Suppressor macrophage treated with lipopolysaccharide for 4 hours (primary cell): Measurements from ENCODE around the gene LYRM4.
A peak's percentile ranks its signal among the peaks of the same experiment; 100 is the strongest.

Experiments used
- DNase-seq: peaks from one replicate; pipeline ENCODE4 v3.0.0-alpha.2; 2020

The LYRM4 gene

DNA sequence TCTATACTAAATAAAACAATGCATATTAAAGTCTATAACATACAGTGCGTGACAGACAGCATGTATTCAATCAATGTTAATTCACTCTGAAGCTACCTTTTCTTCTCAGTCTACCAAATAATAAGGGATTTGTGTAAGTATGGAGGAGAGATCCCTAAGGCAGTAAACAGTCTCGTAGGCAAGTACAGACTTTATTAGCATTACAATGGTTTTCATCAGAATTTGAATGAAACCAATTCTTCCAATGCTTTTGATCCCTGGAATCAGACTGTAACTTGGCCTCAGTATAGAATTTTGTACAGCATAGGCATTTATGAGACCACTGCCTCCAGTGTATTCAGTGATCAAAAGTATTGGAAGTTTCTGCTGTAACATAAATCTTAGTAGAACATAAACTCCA lies 19.5 kb downstream of the LYRM4 start:
- DNase-seq = no peak

DNA sequence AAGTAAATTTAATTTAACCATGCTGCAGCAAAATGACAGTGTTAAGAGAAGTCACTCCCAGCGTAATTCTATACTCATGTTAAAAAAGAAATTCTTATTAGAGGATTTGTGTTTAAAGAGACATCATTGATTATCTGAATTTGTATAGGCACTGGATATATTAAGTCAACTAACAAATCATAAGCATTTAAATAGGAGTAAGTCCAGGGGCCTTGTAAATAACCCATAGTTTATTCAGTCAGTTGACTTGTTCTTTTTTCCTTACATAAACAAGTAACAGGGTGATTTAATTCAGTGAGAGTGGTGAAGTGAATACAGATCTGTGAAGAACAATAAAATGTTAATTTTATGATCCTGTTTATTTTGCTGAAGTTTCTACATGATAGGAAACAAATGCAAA lies 22.4 kb downstream of the LYRM4 start:
- DNase-seq = no peak

DNA sequence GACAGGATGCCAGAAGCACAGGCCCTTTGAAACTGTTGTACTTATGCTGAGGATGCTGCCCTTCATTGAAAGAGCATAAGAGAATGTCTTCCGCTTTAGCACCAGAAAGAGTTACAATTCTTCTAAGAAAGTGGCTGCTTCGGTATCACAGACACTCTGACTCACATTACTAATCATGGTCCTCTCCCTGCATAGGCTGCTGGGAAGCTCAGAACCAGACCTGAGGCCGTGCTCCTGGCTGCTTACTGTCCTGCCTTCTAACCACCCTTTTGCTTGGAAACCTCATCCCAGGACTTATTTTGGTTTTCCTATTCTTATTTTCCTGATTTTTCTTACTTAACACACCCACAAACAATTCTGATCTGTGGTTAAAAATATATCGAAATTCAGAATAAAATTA lies 22.9 kb downstream of the LYRM4 start:
- DNase-seq = no peak

DNA sequence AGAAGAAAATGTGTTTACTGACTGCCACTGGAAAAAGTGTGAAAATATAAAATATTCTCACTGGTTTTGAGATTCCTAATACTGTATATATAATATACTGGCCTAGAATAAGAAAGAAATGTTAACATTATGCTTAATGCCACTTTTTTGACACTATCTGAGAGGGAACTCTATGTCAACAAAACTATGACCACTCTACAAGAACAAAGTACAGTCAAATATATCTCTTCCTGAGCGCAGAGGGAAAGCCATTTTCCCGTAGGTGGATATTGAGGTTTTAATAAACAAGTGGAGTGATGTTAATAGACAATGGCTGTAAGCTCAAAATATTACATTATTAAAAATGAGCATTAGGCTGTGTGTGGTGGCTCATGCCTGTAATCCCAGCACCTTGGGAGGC lies 24.9 kb downstream of the LYRM4 start:
- DNase-seq = no peak

DNA sequence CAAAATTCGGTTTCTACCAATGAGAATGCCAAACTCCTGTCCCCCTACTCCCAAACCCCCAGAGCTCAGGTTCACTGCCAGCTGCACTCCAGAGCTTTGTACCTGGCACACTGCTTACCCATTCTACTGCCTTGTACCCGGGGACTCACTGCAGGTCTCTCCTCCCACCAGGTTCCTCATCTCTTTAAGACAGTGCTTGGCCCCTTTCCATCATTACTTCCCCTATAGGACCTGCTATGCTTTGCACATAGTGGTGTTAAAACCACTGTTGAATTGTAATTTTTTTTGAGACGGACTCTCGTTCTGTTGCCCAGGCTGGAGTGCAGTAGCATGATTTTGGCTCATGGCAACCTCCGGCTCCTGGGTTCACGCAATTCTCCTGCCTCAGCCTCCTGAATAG lies 25.9 kb downstream of the LYRM4 start:
- DNase-seq = peak; percentile 30

DNA sequence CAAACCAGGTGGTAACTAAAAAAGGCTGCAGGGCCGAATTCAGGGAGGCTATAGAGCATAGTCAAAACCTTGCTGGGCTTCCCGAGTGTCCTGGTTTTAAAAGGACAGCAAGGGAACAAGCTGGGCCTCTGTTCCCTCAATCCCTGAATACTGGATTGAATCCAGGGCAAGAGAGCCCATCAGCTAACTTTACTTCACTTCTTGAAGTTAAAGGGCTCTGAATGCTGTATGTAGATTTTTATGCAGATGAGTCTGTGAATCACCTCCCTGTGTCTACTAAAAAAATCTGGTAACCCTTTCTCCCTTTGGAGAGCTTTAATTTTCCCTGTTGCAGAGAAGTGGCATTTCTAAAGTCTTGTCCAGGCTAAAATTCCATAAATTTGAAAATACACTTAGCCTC lies 29.5 kb downstream of the LYRM4 start:
- no peak for DNase-seq

DNA sequence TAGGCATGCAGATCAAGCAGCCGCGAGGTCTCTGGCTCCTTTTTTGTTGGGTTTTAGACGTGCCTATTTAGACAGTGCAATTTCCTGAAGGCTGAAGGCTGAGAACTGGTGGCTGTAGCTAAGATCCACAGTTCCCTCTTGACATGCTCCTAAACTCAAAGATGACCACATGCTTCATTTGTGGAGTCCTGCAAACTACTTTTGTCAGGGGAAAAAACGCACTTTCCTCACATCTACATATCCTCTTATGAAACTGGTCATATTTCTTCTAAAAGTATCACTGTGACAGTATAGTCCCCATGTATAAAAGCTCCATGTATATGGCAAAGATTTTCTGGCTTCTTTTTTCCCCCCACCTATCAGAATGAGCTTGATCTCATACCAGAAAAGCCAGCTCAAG lies 30.7 kb downstream of the LYRM4 start:
- peak; percentile 54 for DNase-seq

DNA sequence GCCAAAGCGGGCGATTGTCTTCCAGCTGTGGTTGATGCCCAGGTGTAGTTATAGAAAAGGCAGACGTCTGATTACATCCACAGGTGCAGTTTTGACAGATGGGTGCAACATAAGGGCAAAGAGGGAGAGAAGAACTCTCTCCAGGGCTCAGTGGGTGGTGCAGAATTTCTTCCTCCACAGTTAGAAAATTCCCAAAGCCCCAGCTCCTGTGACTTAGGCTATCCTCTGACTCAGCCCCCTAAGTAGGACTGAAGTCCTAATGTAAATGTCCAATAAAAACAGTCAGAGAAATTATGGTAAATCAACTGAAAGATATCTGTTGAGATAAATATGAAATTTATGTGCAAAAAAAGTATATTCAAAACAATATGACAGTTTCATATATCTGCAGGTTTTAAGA lies 31.4 kb downstream of the LYRM4 start:
- DNase-seq = no peak

DNA sequence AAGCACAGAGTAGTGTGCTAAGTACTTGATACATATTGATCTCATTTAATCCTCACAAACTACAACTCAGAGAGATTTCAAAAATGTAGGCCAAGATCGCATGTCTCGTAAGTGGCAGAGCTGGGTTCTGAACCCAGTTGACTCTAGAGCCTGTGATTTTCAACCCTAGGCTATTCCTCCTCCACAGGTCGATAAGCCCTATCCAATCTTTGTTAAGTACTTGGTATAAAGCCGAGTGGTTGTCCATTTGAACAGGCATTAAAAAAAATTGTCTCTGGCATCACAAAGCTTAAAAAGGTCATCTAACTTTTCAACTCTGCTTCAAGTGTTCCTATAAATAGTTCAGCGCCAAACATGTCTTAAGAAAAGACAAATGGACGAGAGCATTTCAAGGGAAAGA lies 37.4 kb downstream of the LYRM4 start:
- DNase-seq = no peak

DNA sequence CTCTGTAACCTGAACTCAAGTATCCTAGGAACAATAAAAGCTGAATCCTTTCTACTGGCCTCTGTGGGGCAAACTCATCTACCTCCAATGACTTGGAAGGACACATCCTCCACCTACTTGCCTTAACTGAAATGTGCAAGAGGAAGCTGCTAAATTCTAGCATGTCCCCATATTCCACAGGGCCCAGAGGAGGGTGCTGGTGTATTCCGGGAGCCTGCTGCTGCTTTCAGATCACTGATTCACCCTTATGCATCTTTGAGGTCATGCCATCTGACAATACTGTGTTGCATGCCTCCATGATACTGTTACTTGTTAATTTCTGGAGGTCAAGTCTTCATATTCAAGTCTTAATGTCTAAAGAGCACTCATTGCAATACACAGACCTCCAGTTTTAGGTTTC lies 40.3 kb downstream of the LYRM4 start:
- no peak for DNase-seq

DNA sequence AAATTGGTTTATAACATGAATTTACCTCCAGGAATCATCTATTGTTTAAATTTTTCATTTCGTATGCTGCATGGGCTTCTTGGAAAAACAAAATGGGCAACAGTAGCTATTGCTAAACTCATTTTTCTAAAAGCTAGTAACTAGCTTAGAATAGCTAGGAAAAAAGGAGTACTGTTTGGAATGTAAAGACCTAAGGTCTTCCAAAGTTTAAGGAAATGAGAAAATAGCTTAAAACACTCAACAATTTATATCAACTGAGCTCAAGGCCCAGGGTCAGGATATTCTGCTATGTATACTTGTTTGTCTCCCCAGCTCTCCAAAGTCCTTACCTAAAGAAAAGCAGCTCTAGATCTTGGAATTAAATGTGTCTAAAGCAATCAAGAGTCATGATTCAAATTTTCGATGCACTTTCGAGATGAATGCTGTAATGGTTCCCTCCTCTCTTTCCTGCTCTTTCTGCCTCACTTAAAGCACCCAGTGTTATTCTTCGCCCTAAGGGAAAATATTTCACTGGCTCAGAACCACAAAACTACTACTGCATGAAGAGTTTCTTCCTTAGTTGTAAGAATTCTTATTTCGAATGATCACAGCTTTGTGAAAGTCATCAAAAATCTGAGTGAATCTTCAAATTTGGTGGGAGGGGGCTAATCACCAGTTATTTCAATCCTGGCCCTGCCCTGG lies 41.6 kb downstream of the LYRM4 start:
- DNase-seq = no peak

DNA sequence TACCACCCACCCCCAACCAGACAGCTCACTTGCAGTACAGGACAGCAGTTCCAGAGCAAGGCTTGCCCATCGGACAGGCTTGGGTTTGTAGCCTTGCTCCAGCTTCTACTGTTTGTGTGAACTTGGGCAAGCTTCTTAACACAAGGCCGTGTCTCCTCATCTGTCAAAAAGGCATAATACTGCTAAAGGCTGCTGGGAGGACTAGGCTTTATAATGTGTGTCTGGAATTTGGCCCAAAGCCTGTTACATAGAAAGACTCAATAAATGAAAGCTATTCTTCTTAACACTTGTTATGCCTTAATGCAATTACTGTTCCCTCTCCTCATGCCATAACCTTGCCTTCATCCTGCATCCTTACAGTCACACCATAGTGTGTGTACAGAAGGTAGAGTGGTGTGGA lies 43.4 kb downstream of the LYRM4 start:
- no peak for DNase-seq

DNA sequence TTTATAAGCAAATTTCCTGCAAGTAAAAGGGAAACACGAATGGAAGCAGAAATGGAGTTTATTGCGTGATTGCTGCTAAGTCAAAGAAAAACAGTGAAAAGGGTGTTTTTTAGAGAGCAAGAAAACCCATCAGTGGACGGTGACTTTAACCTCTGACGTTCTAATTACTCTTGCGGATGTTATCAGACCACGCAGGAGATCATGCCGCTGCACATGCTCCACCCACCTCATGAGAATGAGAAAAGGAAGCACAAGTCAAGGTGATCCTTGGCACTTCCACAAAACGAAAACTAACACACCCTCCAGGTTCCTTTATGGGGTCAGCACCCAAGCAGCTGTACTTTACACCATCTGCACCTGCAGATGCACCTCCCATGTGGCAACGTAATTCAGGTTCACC lies 45.0 kb downstream of the LYRM4 start:
- no peak for DNase-seq

DNA sequence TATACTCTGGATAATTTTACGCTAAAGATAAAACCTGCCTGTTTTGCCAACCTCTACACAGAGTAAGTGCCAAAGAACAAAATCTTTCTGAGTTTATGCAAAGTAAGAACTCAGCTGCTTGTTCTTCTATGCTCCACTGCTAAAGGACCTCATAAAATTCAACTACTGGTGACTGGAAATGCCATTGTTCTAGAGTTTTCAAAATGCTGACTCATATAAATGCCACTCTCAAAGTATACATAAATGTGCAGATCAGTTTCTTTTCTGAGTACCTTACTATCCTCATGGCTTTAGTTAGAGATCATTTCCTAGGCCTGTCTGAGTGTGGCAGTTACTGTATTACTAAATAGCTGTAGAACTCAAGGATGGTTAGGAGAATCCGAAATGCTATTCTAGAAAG lies 45.6 kb downstream of the LYRM4 start:
- DNase-seq = no peak

DNA sequence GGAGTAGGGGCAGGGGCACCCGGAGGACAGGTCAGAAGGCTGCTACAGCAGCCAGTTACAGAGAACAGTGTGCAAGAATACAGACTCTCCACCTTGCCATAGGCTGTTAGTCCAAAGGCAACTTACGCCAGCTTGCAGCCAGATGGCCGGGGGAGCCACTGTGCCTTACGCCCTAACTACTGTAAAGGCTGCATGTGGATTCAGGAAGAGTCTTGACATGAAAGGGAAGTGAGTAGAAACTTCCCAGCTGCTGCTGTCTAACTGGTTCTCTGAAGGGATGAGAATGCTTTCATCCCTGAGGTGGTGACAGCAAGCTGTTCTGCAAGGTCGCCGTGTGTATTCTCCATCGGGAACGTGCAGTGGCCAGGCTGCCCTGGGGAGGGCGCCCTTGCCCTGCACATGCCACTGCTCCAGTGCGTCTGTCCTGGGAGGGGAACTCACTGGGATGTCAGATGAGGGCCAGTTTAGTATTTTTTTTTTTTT lies 46.1 kb downstream of the LYRM4 start:
- DNase-seq = peak; percentile 42

DNA sequence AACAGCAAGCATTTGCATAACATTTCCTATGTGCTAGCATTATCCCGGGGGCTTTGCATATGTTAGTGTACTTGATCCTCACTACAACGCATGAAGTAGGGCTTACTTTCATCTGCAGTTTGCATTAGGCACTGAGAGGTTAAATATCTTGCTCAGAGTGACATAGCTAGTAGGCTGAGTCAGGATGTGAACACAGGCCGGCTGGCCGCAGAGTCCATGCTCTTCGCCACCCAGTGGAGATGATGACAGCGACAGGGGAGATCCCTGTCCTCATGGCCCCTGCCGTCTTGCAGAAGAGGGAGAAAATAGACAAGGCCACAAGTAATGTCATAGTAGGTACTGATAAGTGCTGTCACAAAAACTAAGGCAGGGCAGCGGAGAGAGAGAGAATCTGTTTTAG lies 46.9 kb downstream of the LYRM4 start:
- no peak for DNase-seq

DNA sequence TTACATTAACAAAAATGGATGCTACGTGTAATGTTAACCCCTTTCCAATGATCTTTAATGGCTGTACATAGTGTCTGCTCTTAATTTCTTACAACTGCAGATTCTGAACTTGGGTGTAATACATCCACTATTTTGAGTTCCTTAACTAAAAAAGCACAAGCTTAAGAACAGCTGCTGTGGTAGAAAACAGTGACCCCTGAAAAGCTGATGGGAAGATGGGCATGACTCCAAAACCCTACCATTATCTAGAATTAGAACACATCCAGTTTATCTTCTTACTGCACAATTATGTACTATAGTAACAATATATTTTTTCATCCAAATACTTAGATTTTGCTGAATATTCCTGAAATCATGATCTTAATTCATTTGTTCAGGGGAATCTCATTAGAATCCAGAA lies 49.3 kb downstream of the LYRM4 start:
- no peak for DNase-seq

DNA sequence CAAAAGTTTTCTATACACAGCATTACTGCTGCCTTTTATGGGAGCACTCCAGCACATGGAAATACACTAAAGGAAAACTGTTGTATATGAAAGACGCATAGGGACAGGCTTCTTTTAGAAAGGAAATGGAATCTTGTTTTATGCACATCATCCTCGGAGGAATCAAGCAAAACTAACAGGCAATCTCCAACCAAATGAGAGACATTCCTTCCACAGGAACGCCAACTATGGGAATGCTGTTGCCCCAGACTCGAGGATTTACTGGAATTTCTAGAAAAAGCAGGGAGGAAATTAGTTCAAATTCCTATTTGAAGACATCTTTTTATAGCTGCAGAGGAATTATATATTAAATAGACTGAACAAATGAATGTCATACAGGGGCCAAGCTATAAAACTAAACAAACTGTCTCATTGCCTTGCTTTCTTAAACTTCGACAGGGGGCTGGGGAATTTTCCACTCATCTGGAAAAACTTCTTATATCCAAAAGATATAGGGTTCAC lies 52.2 kb downstream of the LYRM4 start:
- DNase-seq = no peak

DNA sequence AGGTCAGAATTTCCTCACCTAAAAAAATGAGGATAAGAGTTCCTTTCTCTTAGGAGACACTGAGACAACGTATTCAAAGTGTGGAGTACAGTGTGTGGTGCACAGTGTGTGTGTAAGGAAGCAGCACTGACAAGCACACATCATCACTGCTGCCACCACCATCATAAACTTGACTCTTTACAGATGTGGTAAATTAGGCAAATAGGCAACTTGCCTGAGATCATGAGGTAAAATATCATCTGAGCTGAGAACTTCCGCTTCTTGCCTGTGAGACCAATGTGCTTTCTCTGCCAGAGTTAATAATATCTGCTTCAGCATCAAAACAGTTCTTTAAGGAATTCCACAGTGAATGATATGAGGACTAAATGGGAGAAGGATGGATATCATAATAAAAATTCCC lies 52.7 kb downstream of the LYRM4 start:
- DNase-seq = no peak

DNA sequence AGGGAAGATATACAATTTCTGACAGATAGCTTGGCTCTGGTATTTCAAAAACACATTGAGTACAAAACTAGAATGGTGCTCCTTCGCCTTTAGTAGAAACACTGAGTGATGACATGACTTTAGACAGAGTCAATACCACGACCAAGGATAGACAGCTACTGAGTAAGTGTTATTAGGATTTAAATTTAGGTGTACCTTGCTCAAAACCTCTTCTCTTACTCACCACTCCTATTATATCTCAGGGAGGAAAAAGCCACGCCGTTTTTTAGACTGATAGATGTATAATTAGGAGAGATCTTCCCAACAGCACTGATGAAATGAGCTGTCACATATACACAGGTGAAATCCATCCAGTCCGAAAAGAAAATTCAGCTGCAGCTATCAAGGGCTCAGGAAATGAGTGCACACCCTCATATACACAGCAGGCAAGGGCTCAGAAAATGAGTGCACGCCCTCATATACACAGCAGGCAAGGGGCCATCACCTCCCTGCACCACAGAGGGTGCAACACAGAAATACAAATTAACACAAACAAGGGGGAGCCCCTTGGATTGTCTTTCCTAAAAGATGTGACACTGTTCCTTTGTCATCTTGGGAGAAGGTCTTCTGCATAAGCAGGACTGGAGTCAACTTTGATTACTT lies 53.7 kb downstream of the LYRM4 start:
- DNase-seq = no peak

DNA sequence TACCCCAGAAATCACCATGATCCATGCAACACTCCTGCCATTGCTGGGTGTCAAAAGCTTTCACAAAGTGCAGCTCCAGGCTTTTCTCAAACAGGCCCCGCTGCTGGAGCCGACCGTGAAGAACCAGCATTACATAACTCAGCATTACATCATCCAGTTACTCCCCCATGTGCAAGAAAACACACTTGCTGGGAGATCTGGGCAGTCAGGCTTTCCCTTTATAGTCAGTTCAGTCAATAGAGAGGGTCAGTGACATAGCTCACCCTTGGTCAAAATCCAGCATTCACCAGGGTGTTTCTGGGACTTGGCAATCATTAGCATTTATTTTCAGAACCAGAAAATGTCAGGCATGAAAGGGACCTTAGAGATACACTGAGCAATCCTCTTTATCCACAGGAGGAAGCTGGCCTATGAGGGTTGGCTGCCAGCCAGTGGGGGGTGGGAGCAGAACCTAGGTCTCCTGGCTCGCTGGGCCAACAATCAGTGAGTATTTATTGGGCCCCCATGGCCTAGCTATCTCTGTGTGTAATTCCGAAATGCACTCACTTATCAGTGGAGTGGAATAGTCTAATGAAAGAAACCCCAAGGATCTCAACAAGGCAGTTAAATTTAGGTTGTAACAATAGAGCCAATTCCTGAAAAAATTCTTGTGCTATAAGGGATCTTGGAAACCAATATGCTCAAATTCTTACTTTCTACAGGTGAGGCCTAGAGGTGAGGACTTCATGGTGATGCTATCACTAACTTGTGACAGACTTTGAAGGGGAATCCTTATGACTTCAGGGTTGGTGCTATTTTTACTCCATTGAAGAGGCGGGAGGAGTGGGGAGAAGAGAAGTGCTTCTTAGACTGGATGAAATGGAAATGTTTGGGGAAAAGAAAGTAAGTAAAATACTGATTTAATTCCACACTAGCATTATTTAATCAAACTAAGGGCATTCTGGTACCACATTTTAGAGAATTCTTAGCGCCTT lies 54.6 kb downstream of the LYRM4 start:
- peak; percentile 80 for DNase-seq

DNA sequence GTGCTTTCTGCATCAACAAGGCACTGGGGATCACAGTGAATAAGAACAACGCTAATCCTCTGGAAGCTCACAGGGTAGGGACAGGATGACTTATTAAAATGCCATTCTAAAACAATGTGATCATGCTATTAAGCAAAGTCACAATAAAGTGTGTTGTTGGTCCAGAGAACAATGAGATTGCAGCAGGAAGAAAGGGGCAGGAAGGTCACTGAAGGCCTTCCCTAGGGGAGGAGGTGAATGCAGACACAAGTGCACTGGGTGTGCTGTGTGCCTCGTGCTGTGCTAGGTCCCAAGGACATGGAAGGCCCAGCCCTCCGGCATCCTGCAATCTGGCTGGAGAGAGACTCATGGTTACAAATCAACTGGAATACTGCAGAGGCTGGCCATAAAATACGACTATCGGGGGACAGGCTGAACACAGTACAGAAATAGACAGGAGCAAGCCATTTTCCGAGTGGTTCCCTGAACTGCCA lies 55.7 kb downstream of the LYRM4 start:
- DNase-seq = no peak

DNA sequence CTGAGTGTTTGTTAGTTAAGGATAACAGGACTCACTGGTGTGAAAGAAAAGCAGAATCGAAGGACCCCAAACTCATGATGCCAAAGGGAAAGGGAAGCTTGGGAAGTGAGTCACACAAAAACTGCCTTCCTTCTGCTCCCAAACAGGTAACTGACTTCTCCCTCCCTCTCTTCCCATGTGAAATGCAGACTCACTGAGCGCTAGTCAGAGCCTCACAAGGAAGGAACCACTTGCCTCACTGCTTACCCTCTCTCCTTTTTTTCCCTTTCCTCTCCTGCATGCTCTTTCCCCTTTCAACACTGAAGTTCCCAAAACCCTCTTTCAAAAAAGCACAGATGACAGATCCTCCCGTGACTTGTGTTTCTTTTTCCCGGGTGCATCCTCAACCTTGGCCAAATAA lies 56.4 kb downstream of the LYRM4 start:
- DNase-seq = peak; percentile 50
